Mesodermal cell (in vitro differentiated cells): Measurements from ENCODE around the gene ITGB2.

ENCODE experiments used
- H3K27ac ChIP-seq: 2 replicates; pipeline ENCODE4 v1.7.0; 2013; ENCODE audit warnings: mild to moderate bottlenecking, low read depth, low read length, moderate library complexity; ENCODE audit not compliant: severe bottlenecking
- H3K36me3 ChIP-seq: 2 replicates; pipeline ENCODE4 v1.7.1; 2013; ENCODE audit warnings: mild to moderate bottlenecking, low read length, moderate library complexity; ENCODE audit not compliant: control insufficient read depth, insufficient read depth
- H3K4me1 ChIP-seq: one replicate; pipeline ENCODE4 v1.7.1; 2013; ENCODE audit warnings: mild to moderate bottlenecking, low read length; ENCODE audit not compliant: insufficient read depth, control insufficient read depth, poor library complexity, severe bottlenecking
- H3K4me3 ChIP-seq: 2 replicates; pipeline ENCODE4 v1.7.0; 2013; ENCODE audit warnings: low read length, control low read depth, mild to moderate bottlenecking; ENCODE audit not compliant: insufficient read depth, poor library complexity, severe bottlenecking; ENCODE audit errors: extremely low read depth
- H3K9me3 ChIP-seq: 2 replicates; pipeline ENCODE4 v1.7.1; 2013; ENCODE audit warnings: mild to moderate bottlenecking, low read length, moderate library complexity; ENCODE audit not compliant: control insufficient read depth
- WGBS, 2 experiments: methylation state at CpG; one replicate each; pipeline ENCODE4 v1.1.5; 2013; ENCODE audit warnings: missing lambda C conversion rate in 2 of 2; ENCODE audit not compliant: insufficient coverage in 2 of 2; 5-methylcytosine and 5-hydroxymethylcytosine counted together

The ITGB2 gene

GRCh38 chr21:44868707-44869106 lies 52.0 kb downstream of the ITGB2 start:
- peak overlapping the region; percentile 97 for H3K27ac ChIP-seq
- H3K4me1 ChIP-seq = peaks cover 60% of the 10 kb centered on the region
- 83 to 96% methylated on average over 7 of the region's 7 CpGs for WGBS, 2 experiments
- H3K4me3 ChIP-seq = no peak overlapping the region
- no peaks in the 10 kb centered on the region for H3K9me3 ChIP-seq
- peaks cover 45% of the 10 kb centered on the region for H3K36me3 ChIP-seq

GRCh38 chr21:44867999-44868700 lies 52.5 kb downstream of the ITGB2 start:
- Histone ChIP-seq H3K36me3 (peaks cover 50% of the 10 kb centered on the region), H3K27ac (peak overlapping the region; percentile 36), H3K9me3 (no peaks in the 10 kb centered on the region), H3K4me1 (peaks cover 60% of the 10 kb centered on the region), H3K4me3 (no peak overlapping the region)
- 91% methylated on average over 8 to 11 of the region's 12 CpGs for whole genome bisulfite sequencing, 2 experiments

- H3K9me3 ChIP-seq = no peaks in the 10 kb centered on the region
- no peak overlapping the region for H3K4me3 ChIP-seq
- H3K36me3 ChIP-seq = peaks cover 54% of the 10 kb centered on the region
- peaks cover 60% of the 10 kb centered on the region for H3K4me1 ChIP-seq
- peak overlapping the region; percentile 81 for H3K27ac ChIP-seq
- 93 to 96% methylated on average over 9 to 12 of the region's 15 CpGs for WGBS, 2 experiments
These were observed 53.2 kb downstream of the ITGB2 start for GRCh38 chr21:44867464-44867863.

GRCh38 chr21:44866780-44867179 lies 53.9 kb downstream of the ITGB2 start:
- Histone ChIP-seq H3K9me3 (no peaks in the 10 kb centered on the region), H3K27ac (peak overlapping the region; percentile 81), H3K4me1 (peaks cover 59% of the 10 kb centered on the region), H3K4me3 (no peak overlapping the region), H3K36me3 (peaks cover 59% of the 10 kb centered on the region)
- WGBS, 2 experiments = 85 to 91% methylated on average over 6 to 7 of the region's 7 CpGs

GRCh38 chr21:44865561-44866280 lies 55.0 kb downstream of the ITGB2 start:
- 90 to 95% methylated on average over 11 of the region's 12 CpGs for WGBS, 2 experiments
- H3K9me3 ChIP-seq = no peaks in the 10 kb centered on the region
- no peak overlapping the region for H3K27ac ChIP-seq
- H3K4me3 ChIP-seq = no peak overlapping the region
- peaks cover 53% of the 10 kb centered on the region for H3K4me1 ChIP-seq
- H3K36me3 ChIP-seq = peaks cover 70% of the 10 kb centered on the region

- WGBS, 2 experiments = 97 to 98% methylated on average over 20 to 21 of the region's 25 CpGs
- H3K4me3 ChIP-seq = no peak overlapping the region
These were observed 57.6 kb downstream of the ITGB2 start for GRCh38 chr21:44862869-44863685.

GRCh38 chr21:44858791-44859190 lies 61.9 kb downstream of the ITGB2 start:
- Histone ChIP-seq H3K36me3 (peaks cover 100% of the 10 kb centered on the region), H3K4me1 (peaks cover 15% of the 10 kb centered on the region), H3K4me3 (no peak overlapping the region), H3K9me3 (no peaks in the 10 kb centered on the region), H3K27ac (no peak overlapping the region)
- WGBS, 2 experiments = 94 to 96% methylated on average over 9 to 10 of the region's 10 CpGs

More at GRCh38 chr21:44862869-44863685, 57.6 kb downstream of the ITGB2 start:
- no peak overlapping the region for H3K27ac ChIP-seq
- peaks cover 86% of the 10 kb centered on the region for H3K36me3 ChIP-seq
- H3K9me3 ChIP-seq = no peaks in the 10 kb centered on the region
- H3K4me1 ChIP-seq = peaks cover 45% of the 10 kb centered on the region

GRCh38 chr21:44858291-44858690 lies 62.4 kb downstream of the ITGB2 start:
- H3K36me3 ChIP-seq = peaks cover 100% of the 10 kb centered on the region
- H3K4me3 ChIP-seq = no peak overlapping the region
- peaks cover 15% of the 10 kb centered on the region for H3K4me1 ChIP-seq
- WGBS, 2 experiments = 93 to 96% methylated on average over 14 to 15 of the region's 15 CpGs
- no peaks in the 10 kb centered on the region for H3K9me3 ChIP-seq
- no peak overlapping the region for H3K27ac ChIP-seq

- no peaks in the 10 kb centered on the region for H3K9me3 ChIP-seq
- no peak overlapping the region for H3K4me3 ChIP-seq
- peaks cover 98% of the 10 kb centered on the region for H3K36me3 ChIP-seq
- WGBS, 2 experiments = 81 to 91% methylated on average over 7 to 10 of the region's 16 CpGs
- peaks cover 15% of the 10 kb centered on the region for H3K4me1 ChIP-seq
- H3K27ac ChIP-seq = no peak overlapping the region
These were observed 63.4 kb downstream of the ITGB2 start for GRCh38 chr21:44857127-44857892.

GRCh38 chr21:44856131-44856530 lies 64.6 kb downstream of the ITGB2 start:
- H3K9me3 ChIP-seq = no peaks in the 10 kb centered on the region
- H3K36me3 ChIP-seq = peaks cover 98% of the 10 kb centered on the region
- no peak overlapping the region for H3K27ac ChIP-seq
- peaks cover 12% of the 10 kb centered on the region for H3K4me1 ChIP-seq
- 94 to 98% methylated on average over 13 to 15 of the region's 17 CpGs for WGBS, 2 experiments
- no peak overlapping the region for H3K4me3 ChIP-seq
